Glutamatergic neuron (in vitro differentiated cells): ENCODE results near the gene ARHGAP21. TPM values are rescaled to one million over a fixed set of nuclear protein-coding genes. Genes with fewer than 3 reads are reported as not detected.
"Not testable (repeated sequence)": the region's sequence is repeated elsewhere in the genome, so short reads cannot be mapped to it uniquely, and the experiment has no call there.

Experiments
- DNase-seq: peaks from one replicate; pipeline ENCODE4 v3.0.0; 2022
- H3K27ac Mint-ChIP-seq: one replicate; pipeline ENCODE4 v1.8.0; 2020; ENCODE audit warnings: mild to moderate bottlenecking, mixed read lengths, inconsistent platforms; ENCODE audit not compliant: unreplicated experiment
- H3K27me3 Mint-ChIP-seq: one replicate; pipeline ENCODE4 v1.8.0; 2020; ENCODE audit warnings: mild to moderate bottlenecking, moderate library complexity, mixed read lengths, inconsistent platforms; ENCODE audit not compliant: unreplicated experiment
- H3K36me3 Mint-ChIP-seq: one replicate; pipeline ENCODE4 v1.8.0; 2020; ENCODE audit warnings: mild to moderate bottlenecking, mixed read lengths, inconsistent platforms; ENCODE audit not compliant: unreplicated experiment
- H3K4me1 Mint-ChIP-seq: one replicate; pipeline ENCODE4 v1.8.0; 2020; ENCODE audit warnings: mild to moderate bottlenecking, low read depth, mixed read lengths, inconsistent platforms; ENCODE audit not compliant: unreplicated experiment
- H3K4me3 Mint-ChIP-seq: one replicate; pipeline ENCODE4 v1.8.0; 2020; ENCODE audit warnings: mild to moderate bottlenecking, mixed read lengths, inconsistent platforms; ENCODE audit not compliant: unreplicated experiment
- H3K9me3 Mint-ChIP-seq: one replicate; pipeline ENCODE4 v1.8.0; 2020; ENCODE audit warnings: mild to moderate bottlenecking, moderate library complexity, mixed read lengths, inconsistent platforms; ENCODE audit not compliant: unreplicated experiment
- CTCF ChIP-seq: fragments of 200-600 bp; sonication (generic); IDR thresholded peaks from one replicate; pipeline ENCODE4 v1.5.0; 2021; ENCODE audit not compliant: partially characterized antibody, unreplicated experiment
- total RNA-seq: library from RNA; stranded (reverse); fragmentation: NEBNext Ultra II Directional; extraction: Animal tissue kit (Norgen Biotek cat#: 25700); gene quantifications from one replicate; pipeline ENCODE4 v1.2.1, GENCODE V29; 2021; ENCODE audit not compliant: unreplicated experiment

The ARHGAP21 gene
- total RNA-seq, 1 donor from 2014 or later: 217 TPM

- peaks cover 2% of the 10 kb centered on the region for H3K27me3 Mint-ChIP-seq
- H3K9me3 Mint-ChIP-seq: peaks cover 1% of the 10 kb centered on the region
- no peak for DNase-seq
- H3K27ac Mint-ChIP-seq: no peak overlapping the region
- no peaks in the 10 kb centered on the region for H3K36me3 Mint-ChIP-seq
- H3K4me1 Mint-ChIP-seq: no peaks in the 10 kb centered on the region
- no peak for TF ChIP-seq CTCF
- no peak overlapping the region for H3K4me3 Mint-ChIP-seq
Observed at GRCh38 chr10:24759672-24760071, 36.0 kb upstream of the ARHGAP21 start.

GRCh38 chr10:24758254-24758653, 34.6 kb upstream of the ARHGAP21 start:
- not testable (repeated sequence) for H3K27ac Mint-ChIP-seq, H3K36me3 Mint-ChIP-seq, H3K4me3 Mint-ChIP-seq, H3K27me3 Mint-ChIP-seq, H3K9me3 Mint-ChIP-seq, DNase-seq, H3K4me1 Mint-ChIP-seq

GRCh38 chr10:24756283-24756682, 32.6 kb upstream of the ARHGAP21 start:
- no peak for DNase-seq

GRCh38 chr10:24751716-24752115, 28.0 kb upstream of the ARHGAP21 start:
- no peaks in the 10 kb centered on the region for H3K36me3 Mint-ChIP-seq
- no peak overlapping the region for H3K27ac Mint-ChIP-seq
- H3K4me1 Mint-ChIP-seq: no peaks in the 10 kb centered on the region
- H3K9me3 Mint-ChIP-seq: peaks cover 2% of the 10 kb centered on the region
- no peak for TF ChIP-seq CTCF
- H3K27me3 Mint-ChIP-seq: no peaks in the 10 kb centered on the region
- no peak for DNase-seq
- no peak overlapping the region for H3K4me3 Mint-ChIP-seq

More at GRCh38 chr10:24756283-24756682, 32.6 kb upstream of the ARHGAP21 start:
- no peaks in the 10 kb centered on the region for H3K9me3 Mint-ChIP-seq
- H3K4me1 Mint-ChIP-seq: no peaks in the 10 kb centered on the region
- no peaks in the 10 kb centered on the region for H3K36me3 Mint-ChIP-seq
- H3K4me3 Mint-ChIP-seq: no peak overlapping the region
- peaks cover 2% of the 10 kb centered on the region for H3K27me3 Mint-ChIP-seq
- no peak for TF ChIP-seq CTCF
- no peak overlapping the region for H3K27ac Mint-ChIP-seq

DNA sequence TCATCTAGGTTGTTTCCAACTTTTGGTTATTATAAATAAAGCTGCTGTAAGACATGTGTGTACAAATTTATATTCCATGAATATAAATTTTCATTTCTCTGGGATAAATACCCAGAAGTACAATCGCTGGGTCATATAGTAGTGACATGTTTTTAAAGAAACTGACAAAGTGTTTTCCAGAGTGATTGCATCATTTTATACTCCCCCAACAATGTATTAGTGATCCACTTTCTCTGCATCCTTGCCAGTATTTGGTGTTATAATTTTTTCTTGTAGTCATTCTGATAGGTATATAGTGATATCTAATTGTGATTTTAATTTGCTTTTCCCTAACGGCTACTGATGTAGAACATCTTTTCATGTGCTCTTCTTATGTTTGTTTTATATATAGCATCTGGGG, 27.0 kb upstream of the ARHGAP21 start:
- no peaks in the 10 kb centered on the region for H3K4me1 Mint-ChIP-seq

More for the DNA sequence above, 27.0 kb upstream of the ARHGAP21 start:
- Mint-ChIP-seq H3K27me3 (no peaks in the 10 kb centered on the region), H3K4me3 (no peak overlapping the region), H3K27ac (no peak overlapping the region), H3K36me3 (no peaks in the 10 kb centered on the region), H3K9me3 (peaks cover 2% of the 10 kb centered on the region)
- no peak for TF ChIP-seq CTCF
- no peak for DNase-seq
